HUES48 (cell line): Measurements from ENCODE around the gene KRT7.

Experiments
- H3K27ac ChIP-seq: one replicate; pipeline ENCODE4 v1.7.0; 2013; ENCODE audit warnings: low read depth, low read length, inconsistent platforms
- H3K27me3 ChIP-seq: 2 replicates; pipeline ENCODE4 v1.6.1; 2013; ENCODE audit warnings: mild to moderate bottlenecking, low read length; ENCODE audit not compliant: control insufficient read depth, insufficient read depth
- H3K36me3 ChIP-seq: 2 replicates; pipeline ENCODE4 v1.6.1; 2013; ENCODE audit warnings: low read length; ENCODE audit not compliant: control insufficient read depth, insufficient read depth
- H3K4me1 ChIP-seq: 2 replicates; pipeline ENCODE4 v1.6.1; 2013; ENCODE audit warnings: mild to moderate bottlenecking, low read length; ENCODE audit not compliant: control insufficient read depth, insufficient read depth
- H3K4me3 ChIP-seq: 2 replicates; pipeline ENCODE4 v1.5.1; 2013; ENCODE audit warnings: mild to moderate bottlenecking, low read depth, low read length
- H3K9ac ChIP-seq: 2 replicates; pipeline ENCODE4 v1.6.1; 2013; ENCODE audit warnings: mild to moderate bottlenecking, low read depth, low read length, moderate library complexity
- H3K9me3 ChIP-seq: 2 replicates; pipeline ENCODE4 v1.6.1; 2013; ENCODE audit warnings: low read length; ENCODE audit not compliant: control insufficient read depth, insufficient read depth

The KRT7 gene

GRCh38 chr12:52242442-52243258 lies 9.6 kb downstream of the KRT7 start:
- H3K36me3 ChIP-seq: no peaks in the 10 kb centered on the region
- no peak overlapping the region for H3K27ac ChIP-seq
- H3K4me1 ChIP-seq: peaks cover 10% of the 10 kb centered on the region
- H3K27me3 ChIP-seq: no peaks in the 10 kb centered on the region
- no peaks in the 10 kb centered on the region for H3K9me3 ChIP-seq
- no peak overlapping the region for H3K4me3 ChIP-seq
- no peak overlapping the region for H3K9ac ChIP-seq

GRCh38 chr12:52243259-52243855 lies 10.3 kb downstream of the KRT7 start:
- H3K9me3 ChIP-seq: no peaks in the 10 kb centered on the region
- H3K27me3 ChIP-seq: no peaks in the 10 kb centered on the region
- H3K27ac ChIP-seq: no peak overlapping the region
- H3K36me3 ChIP-seq: no peaks in the 10 kb centered on the region
- no peak overlapping the region for H3K9ac ChIP-seq
- H3K4me1 ChIP-seq: peaks cover 9% of the 10 kb centered on the region; the same call in 1 of the 2 replicates
- no peak overlapping the region for H3K4me3 ChIP-seq

- Histone ChIP-seq H3K9ac (no peak overlapping the region), H3K4me1 (peaks cover 7% of the 10 kb centered on the region; the same call in 1 of the 2 replicates), H3K27me3 (peaks cover 3% of the 10 kb centered on the region), H3K4me3 (no peak overlapping the region), H3K27ac (no peak overlapping the region), H3K9me3 (no peaks in the 10 kb centered on the region), H3K36me3 (no peaks in the 10 kb centered on the region)
Observed at GRCh38 chr12:52243856-52244614, 11.0 kb downstream of the KRT7 start.

GRCh38 chr12:52244615-52244994 lies 11.6 kb downstream of the KRT7 start:
- H3K4me3 ChIP-seq: no peak overlapping the region
- H3K27me3 ChIP-seq: peaks cover 9% of the 10 kb centered on the region
- no peaks in the 10 kb centered on the region for H3K9me3 ChIP-seq
- no peak overlapping the region for H3K9ac ChIP-seq
- no peaks in the 10 kb centered on the region for H3K36me3 ChIP-seq
- H3K27ac ChIP-seq: no peak overlapping the region
- H3K4me1 ChIP-seq: peaks cover 7% of the 10 kb centered on the region; the same call in 1 of the 2 replicates

- Histone ChIP-seq H3K4me3 (no peak overlapping the region), H3K36me3 (no peaks in the 10 kb centered on the region), H3K27ac (no peak overlapping the region), H3K27me3 (peaks cover 17% of the 10 kb centered on the region), H3K4me1 (peaks cover 7% of the 10 kb centered on the region; the same call in 1 of the 2 replicates), H3K9ac (no peak overlapping the region), H3K9me3 (no peaks in the 10 kb centered on the region)
Observed at GRCh38 chr12:52245259-52245961, 12.4 kb downstream of the KRT7 start.

- Histone ChIP-seq H3K36me3 (no peaks in the 10 kb centered on the region), H3K27ac (no peak overlapping the region), H3K27me3 (peaks cover 22% of the 10 kb centered on the region), H3K9me3 (no peaks in the 10 kb centered on the region), H3K4me3 (no peak overlapping the region), H3K4me1 (peaks cover 7% of the 10 kb centered on the region; the same call in 1 of the 2 replicates), H3K9ac (no peak overlapping the region)
Observed at GRCh38 chr12:52245962-52246569, 13.0 kb downstream of the KRT7 start.

GRCh38 chr12:52246720-52247621 lies 13.9 kb downstream of the KRT7 start:
- no peaks in the 10 kb centered on the region for H3K9me3 ChIP-seq
- peaks cover 7% of the 10 kb centered on the region for H3K4me1 ChIP-seq
- no peak overlapping the region for H3K9ac ChIP-seq
- H3K4me3 ChIP-seq: no peak overlapping the region
- peaks cover 30% of the 10 kb centered on the region for H3K27me3 ChIP-seq
- no peaks in the 10 kb centered on the region for H3K36me3 ChIP-seq
- H3K27ac ChIP-seq: peak overlapping the region; percentile 17

GRCh38 chr12:52247622-52248540 lies 14.8 kb downstream of the KRT7 start:
- no peak overlapping the region for H3K4me3 ChIP-seq
- H3K27ac ChIP-seq: no peak overlapping the region
- no peaks in the 10 kb centered on the region for H3K36me3 ChIP-seq
- H3K9ac ChIP-seq: no peak overlapping the region
- no peaks in the 10 kb centered on the region for H3K9me3 ChIP-seq
- H3K4me1 ChIP-seq: peaks cover 7% of the 10 kb centered on the region
- peaks cover 30% of the 10 kb centered on the region for H3K27me3 ChIP-seq
